G401.6 (cell line): ENCODE data around the gene CCDC167.
"Not testable (repeated sequence)": the region's sequence is repeated elsewhere in the genome, so short reads cannot be mapped to it uniquely, and the experiment has no call there.

Source experiments
- FAIRE-seq: peaks from 2 replicates; lab custom pipeline; 2012; peaks lifted over from hg19 to GRCh38; lab: Jason Lieb, UNC

CCDC167 gene

GRCh38 chr6:37467718-37468117 lies 32.0 kb downstream of the CCDC167 start:
- FAIRE-seq: no peak

- FAIRE-seq: no peak
Observed at GRCh38 chr6:37463110-37463509, 36.6 kb downstream of the CCDC167 start.

DNA sequence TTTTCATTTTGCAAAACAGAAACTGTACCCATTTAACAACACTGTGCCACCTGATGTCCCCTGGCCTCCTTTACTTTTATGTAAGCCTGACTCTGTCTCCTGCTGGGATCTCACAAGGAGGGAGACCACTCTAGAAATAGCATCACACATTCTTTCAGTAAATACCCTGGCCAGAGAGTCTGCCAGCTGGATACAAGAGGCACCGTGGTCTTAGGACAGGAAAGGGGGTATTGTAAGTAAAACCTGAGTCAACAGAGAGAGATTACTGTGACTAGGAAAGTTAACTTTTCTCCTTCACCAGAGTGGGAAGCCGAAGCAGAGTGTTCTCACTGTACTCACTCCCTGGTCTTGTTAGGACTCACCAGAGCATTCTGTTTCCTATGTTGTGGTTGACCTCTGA lies 38.9 kb downstream of the CCDC167 start:
- FAIRE-seq: no peak

DNA sequence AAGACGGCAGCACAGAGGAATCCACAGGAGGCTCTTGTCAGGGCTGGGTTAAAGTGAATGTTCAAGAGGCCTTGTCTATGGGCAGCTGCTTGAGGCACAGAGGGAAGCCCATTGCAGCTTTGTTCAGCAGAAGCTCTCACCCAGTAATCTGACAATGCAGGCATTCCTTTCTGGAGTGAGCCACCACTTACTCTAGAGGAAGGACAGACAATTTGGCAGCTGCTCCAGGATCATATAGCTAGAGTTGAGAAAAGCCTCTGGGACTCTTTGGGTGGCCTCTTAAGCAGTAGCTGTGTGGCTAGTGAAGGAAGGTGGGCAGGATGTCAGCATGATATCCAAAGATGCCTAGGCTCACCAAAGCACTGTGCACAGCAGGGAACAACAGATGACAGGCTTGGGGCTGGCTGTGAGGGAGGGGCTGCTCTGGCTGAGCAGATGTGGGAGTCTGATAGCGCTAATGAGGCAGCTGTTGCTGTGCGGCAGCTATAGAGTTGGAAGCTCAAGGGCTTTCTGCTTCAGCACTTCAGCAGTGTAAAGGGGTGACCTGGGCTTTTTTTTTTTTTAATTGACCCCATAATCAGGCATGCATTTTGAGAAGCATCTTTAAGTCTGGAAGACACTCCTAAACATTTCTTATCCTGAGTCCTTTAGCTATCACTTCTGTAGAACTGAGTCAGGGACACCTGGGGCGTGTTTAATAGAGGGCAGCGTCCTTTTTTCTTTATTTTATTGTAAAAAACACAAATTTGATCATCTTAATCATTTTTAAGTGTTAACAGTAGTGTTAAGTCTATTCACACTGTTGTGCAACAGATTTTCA lies 39.5 kb downstream of the CCDC167 start:
- FAIRE-seq: no peak

GRCh38 chr6:37456816-37457560 lies 42.7 kb downstream of the CCDC167 start:
- no peak for FAIRE-seq

DNA sequence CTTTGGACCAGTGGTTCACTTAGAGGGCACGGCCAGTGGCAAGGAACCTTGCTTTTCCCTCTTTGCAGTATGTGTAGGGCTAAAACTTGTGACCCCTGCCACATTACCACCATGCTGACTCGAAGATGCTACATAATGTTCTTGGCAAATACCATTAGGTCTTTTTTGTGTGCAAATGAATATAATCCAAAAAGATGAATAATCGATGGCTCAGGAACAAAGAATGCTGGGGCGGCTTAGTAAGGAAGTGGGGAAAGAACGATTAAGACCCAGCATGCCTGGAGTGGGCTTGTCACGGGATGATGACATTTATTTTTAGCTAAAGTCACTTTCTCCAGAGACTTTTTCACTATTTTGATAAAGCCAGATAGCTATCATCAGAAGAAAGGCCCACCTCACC lies 43.6 kb downstream of the CCDC167 start:
- FAIRE-seq: no peak

GRCh38 chr6:37454420-37455140 lies 45.1 kb downstream of the CCDC167 start:
- FAIRE-seq: no peak

- no peak for FAIRE-seq
Observed at GRCh38 chr6:37452522-37452921, 47.2 kb downstream of the CCDC167 start.

- FAIRE-seq: no peak
Observed at GRCh38 chr6:37451441-37452193, 48.1 kb downstream of the CCDC167 start.

- FAIRE-seq: no peak
Observed at GRCh38 chr6:37449984-37450383, 49.7 kb downstream of the CCDC167 start.

DNA sequence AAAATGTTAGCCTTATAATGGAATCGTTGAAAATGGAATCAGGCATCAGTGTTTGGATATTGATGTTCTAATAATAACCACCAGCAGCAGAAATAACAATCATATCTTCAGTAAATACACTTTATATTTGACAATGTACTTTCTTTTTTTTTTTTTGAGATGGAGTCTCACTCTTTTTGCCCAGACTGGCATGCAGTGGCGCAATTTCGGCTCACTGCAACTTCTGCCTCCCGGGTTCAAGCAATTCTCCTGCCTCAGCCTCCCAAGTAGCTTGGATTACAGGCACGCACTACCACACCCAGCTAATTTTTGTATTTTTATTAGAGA lies 56.5 kb downstream of the CCDC167 start:
- not testable (repeated sequence) for FAIRE-seq

GRCh38 chr6:37442416-37443215 lies 57.1 kb downstream of the CCDC167 start:
- no peak for FAIRE-seq

GRCh38 chr6:37441651-37442050 lies 58.0 kb downstream of the CCDC167 start:
- FAIRE-seq: no peak

GRCh38 chr6:37438930-37439329 lies 60.8 kb downstream of the CCDC167 start:
- no peak for FAIRE-seq

GRCh38 chr6:37435816-37436215 lies 63.9 kb downstream of the CCDC167 start:
- FAIRE-seq: no peak

GRCh38 chr6:37435373-37435772 lies 64.3 kb downstream of the CCDC167 start:
- no peak for FAIRE-seq

DNA sequence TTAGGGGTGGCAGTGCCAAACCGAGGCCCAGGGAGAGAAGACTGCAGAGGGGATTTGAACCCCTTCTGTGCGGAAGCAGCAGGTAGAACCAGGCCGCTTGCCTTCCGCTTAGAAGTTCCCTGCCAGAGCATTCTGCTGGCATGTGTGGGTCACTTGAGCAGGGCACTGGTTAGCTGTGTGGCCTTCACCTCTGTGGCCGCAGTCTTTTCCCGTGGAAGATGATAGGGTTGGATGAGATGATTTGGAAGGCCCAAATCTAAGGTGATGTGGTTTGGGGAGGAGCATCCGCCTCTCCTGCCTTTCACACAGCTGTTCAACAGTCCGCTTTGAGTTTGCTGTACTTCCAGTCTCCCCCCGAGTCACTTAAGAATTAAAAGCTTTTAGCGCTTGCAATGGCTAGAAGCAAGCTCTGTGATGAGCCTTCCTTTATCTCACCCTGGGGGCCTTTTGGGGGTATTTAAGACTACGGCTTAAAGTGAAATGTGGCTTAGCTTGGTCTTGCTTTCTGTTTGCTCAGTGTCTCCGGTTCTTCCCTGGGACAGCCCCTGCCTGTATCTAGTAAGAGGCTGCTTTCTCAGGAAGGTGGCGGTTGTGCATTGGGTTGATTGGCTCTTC lies 65.9 kb downstream of the CCDC167 start:
- no peak for FAIRE-seq
